IPS-18c (cell line): ENCODE data around the gene CCDC27.

ENCODE experiments used
- H3K4me3 ChIP-seq: 2 replicates; pipeline ENCODE4 v1.7.0; 2013; ENCODE audit warnings: low read depth, mild to moderate bottlenecking, low read length, moderate library complexity; ENCODE audit not compliant: insufficient read depth
- H3K9me3 ChIP-seq: one replicate; pipeline ENCODE4 v1.6.1; 2013; ENCODE audit warnings: mild to moderate bottlenecking, low read length, moderate library complexity; ENCODE audit not compliant: control insufficient read depth, insufficient read depth

Gene CCDC27

DNA sequence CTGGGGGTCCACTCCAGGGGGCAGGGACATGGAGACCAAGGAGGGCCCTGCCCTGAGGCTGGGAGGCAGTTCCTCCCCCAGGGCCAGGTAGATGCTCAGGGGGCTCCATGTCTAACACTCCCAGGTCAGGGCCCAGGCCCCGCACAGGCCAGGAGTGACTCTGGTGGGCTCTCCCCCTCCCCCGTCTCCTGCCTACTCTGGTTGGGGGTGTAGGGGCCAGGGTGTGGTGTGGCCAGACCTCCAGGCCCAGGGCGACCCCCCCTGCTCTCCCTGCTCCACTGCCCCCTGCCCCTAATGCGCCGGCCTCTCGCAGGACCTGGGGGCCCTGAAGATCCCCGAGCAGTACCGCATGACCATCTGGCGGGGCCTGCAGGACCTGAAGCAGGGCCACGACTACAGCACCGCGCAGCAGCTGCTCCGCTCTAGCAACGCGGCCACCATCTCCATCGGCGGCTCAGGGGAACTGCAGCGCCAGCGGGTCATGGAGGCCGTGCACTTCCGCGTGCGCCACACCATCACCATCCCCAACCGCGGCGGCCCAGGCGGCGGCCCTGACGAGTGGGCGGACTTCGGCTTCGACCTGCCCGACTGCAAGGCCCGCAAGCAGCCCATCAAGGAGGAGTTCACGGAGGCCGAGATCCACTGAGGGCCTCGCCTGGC is 19.7 kb upstream of the CCDC27 start:
- Histone ChIP-seq H3K4me3 (no peak overlapping the region; the same call in 1 of the 2 replicates), H3K9me3 (peaks cover 2% of the 10 kb centered on the region)

- H3K4me3 ChIP-seq, result no peak overlapping the region
- peaks cover 2% of the 10 kb centered on the region for H3K9me3 ChIP-seq
These were observed 19.0 kb upstream of the CCDC27 start for GRCh38 chr1:3733094-3733882.

- H3K9me3 ChIP-seq, result peaks cover 2% of the 10 kb centered on the region
These were observed 18.2 kb upstream of the CCDC27 start for GRCh38 chr1:3733883-3734589.

DNA sequence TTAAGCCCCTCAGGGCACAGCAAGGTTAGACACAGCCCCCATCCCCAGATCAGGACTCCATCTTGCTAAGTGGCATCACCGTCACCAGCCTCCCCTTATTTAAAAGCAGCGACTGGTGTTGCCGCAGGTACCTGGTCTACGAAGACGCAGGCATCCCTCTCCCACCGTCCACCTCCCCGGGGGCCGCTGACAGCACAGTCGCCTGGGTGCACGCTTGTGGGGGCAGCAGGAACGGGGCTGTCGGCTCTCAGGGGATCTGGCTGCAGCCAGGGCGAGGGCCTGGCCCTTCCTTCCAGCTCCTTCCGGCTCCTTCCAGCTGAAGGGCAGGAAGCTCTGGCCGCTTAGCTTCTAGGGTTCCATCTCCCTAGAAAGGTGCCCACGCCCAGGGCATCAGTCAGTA is 17.6 kb upstream of the CCDC27 start:
- H3K9me3 ChIP-seq, result peaks cover 2% of the 10 kb centered on the region
- H3K4me3 ChIP-seq, result no peak overlapping the region

More at GRCh38 chr1:3733883-3734589, 18.2 kb upstream of the CCDC27 start:
- H3K4me3 ChIP-seq, result no peak overlapping the region

- H3K9me3 ChIP-seq, result peaks cover under 1% of the 10 kb centered on the region
These were observed 17.1 kb upstream of the CCDC27 start for GRCh38 chr1:3735027-3735681.

GRCh38 chr1:3735688-3736087 is 16.6 kb upstream of the CCDC27 start:
- no peak overlapping the region for H3K4me3 ChIP-seq

More at GRCh38 chr1:3735027-3735681, 17.1 kb upstream of the CCDC27 start:
- H3K4me3 ChIP-seq, result no peak overlapping the region

GRCh38 chr1:3736131-3736561 is 16.1 kb upstream of the CCDC27 start:
- H3K4me3 ChIP-seq, result no peak overlapping the region
- H3K9me3 ChIP-seq, result no peaks in the 10 kb centered on the region

More at GRCh38 chr1:3735688-3736087, 16.6 kb upstream of the CCDC27 start:
- H3K9me3 ChIP-seq, result no peaks in the 10 kb centered on the region

DNA sequence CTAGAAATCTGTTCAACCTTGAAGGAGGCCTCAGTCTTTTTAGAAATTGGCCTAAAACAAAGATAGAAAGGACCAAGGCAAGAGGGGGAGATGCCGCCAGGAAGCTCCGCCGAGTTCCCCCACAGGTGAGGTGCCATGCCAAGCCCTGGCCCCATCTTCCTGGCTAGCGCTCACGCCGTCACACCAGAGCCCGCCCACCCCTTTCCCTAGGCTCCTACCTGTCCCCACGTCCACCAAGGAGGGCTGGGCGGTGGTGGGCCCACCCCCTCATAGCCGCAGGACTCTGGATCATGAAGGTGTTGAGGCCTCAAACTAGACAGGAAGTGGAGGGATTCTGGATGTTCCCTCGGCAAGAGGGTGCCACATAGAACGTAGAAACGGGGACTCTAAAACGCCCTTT is 15.5 kb upstream of the CCDC27 start:
- H3K9me3 ChIP-seq, result no peaks in the 10 kb centered on the region
- H3K4me3 ChIP-seq, result no peak overlapping the region

DNA sequence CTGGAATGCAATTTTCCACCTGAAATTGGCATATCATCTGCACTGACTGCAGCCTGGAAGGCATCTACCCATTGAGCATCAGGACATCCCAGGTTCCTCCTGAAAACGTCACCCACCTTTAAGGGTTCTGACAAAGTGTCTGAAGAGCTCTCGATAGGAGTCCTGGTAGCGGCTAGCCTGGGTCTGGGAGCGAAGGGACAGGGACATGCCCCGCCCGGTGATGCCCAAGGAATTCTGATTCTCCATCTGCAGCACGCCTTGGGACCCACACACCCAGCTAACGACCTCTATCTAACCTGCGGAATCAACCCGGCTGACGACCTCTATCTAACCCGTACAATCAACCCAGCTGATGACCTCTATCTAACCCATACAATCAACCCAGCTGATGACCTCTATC is 13.3 kb upstream of the CCDC27 start:
- Histone ChIP-seq H3K4me3 (no peak overlapping the region), H3K9me3 (no peaks in the 10 kb centered on the region)

DNA sequence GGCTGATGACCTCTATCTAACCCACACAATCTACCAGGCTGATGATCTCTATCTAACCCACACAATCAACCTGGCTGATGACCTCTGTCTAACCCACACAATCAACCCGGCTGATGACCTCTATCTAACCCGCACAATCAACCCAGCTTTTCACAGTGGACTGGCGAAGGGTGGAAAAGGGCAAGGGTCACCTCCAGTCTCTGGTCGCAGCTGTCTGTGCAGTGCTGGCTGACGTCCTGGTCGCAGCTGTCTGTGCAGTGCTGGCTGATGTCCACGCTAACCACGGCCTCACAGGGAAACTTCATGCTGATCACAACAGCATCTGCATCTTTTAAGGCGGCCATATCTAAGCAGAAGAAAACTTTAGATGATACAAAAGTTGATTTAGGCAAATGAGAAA is 12.2 kb upstream of the CCDC27 start:
- H3K9me3 ChIP-seq, result no peaks in the 10 kb centered on the region

DNA sequence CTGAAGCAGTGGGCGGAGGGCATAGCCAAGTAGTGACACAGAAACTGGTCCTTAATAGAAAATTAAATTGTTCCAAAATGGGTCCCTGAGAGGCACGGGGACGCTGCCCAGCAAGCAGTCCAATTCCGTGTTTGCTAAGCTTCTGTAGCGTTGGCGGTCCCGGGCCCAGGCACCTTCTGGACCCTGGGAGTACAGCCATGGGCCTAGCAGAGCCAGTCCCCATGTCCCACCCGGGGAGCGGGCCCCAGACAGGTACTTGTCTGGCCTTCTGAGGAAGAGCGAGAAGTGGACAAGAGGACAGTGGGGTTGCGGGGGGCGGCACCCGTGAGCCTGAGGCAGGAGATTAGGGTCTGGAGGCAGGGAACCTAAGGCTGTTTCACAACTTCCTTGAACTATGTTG is 11.5 kb upstream of the CCDC27 start:
- Histone ChIP-seq H3K9me3 (no peaks in the 10 kb centered on the region), H3K4me3 (no peak overlapping the region)

More for the DNA sequence above, 12.2 kb upstream of the CCDC27 start:
- no peak overlapping the region for H3K4me3 ChIP-seq

DNA sequence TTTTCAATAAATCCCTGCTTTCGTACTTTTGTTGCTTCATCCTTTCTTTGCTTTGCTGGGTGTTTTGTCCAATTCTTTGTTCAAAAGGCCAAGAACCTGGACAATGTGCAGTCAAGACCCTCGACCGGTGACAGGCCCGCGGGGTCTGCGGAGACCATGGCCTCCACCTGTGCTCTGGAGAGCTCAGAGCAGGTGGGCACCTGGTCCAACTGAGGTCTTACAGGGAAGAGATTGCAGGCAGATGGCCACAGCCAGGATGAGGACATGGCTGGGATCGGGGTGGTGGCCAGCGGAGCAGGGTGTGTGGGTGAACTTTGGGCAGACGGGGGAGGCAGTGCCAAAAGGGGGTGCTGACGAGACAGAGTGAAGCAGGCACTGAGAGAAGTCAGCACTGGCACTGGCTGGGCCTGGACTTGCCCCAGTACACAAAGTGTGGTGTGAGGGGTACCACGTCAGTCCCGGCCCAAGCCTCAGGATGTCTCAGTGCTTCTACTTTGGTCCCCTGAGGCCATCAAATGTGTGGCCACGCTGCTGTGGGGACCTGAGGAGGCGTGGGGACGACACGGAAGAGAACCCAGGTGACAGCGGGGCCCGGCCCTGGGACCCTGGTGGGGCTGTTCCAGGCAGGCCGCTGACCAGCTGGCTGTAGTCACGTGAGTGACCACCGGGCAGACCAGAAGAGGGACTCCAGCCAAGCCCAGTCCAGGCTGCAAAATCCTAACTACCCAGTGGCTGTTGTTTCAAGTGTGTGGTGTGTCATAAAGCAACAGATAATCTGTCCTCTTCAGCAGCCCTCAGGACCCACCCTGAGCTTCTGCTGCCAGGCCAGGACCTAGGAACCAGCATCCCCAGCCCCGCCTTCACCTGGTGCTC is 10.4 kb upstream of the CCDC27 start:
- no peaks in the 10 kb centered on the region for H3K9me3 ChIP-seq
- H3K4me3 ChIP-seq, result no peak overlapping the region

- no peaks in the 10 kb centered on the region for H3K9me3 ChIP-seq
- H3K4me3 ChIP-seq, result no peak overlapping the region
These were observed 9.6 kb upstream of the CCDC27 start for GRCh38 chr1:3742439-3743298.

DNA sequence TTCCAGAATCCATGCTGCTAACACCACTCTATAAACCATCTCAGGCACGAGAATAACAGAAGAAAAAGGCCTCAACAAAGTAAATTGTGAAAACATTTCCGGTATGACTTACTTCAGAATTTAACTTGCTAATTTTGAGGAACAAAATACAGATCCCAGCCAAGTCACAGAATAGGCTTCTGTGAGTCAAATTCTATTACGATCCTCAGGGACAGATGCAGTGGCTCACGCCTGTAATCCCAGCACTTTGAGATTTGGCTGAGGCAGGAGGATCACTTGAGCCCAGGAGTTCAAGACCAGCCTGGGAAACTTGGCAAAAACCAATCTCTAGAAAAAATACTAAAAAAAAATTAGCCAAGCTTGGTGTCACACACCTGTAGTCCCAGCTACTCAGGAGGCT is 8.8 kb upstream of the CCDC27 start:
- Histone ChIP-seq H3K9me3 (no peaks in the 10 kb centered on the region), H3K4me3 (no peak overlapping the region)

GRCh38 chr1:3743826-3744225 is 8.4 kb upstream of the CCDC27 start:
- no peak overlapping the region for H3K4me3 ChIP-seq
- no peaks in the 10 kb centered on the region for H3K9me3 ChIP-seq

GRCh38 chr1:3744646-3745045 is 7.6 kb upstream of the CCDC27 start:
- H3K9me3 ChIP-seq, result no peaks in the 10 kb centered on the region
- H3K4me3 ChIP-seq, result peak overlapping the region; percentile 6; the same call in 1 of the 2 replicates
